H1 (cell line): ENCODE measurements around the gene HIPK1. TPM values are rescaled to one million over a fixed set of nuclear protein-coding genes. Genes with fewer than 3 reads are reported as not detected.

Experiments used
- CTCF ChIA-PET: fragments of 300-600 bp; sonication (Branson Sonifier 250); formaldehyde crosslinking; loops from one replicate; lab custom pipeline; 2021; ENCODE audit not compliant: partially characterized antibody; lab: Charles Lee
- POLR2A ChIA-PET: fragments of 300-600 bp; sonication (Branson Sonifier 250); formaldehyde crosslinking; loops from one replicate; lab custom pipeline; 2021; ENCODE audit warnings: inconsistent platforms; ENCODE audit not compliant: partially characterized antibody; lab: Charles Lee
- DNase-seq, 2 experiments: peaks; one replicate each; pipeline versions ENCODE4 v3.0.0 to v3.0.0-alpha.2; 2010 to 2022; ENCODE audit warnings: low spot score in 2 of 2, low read depth in 1 of 2, mixed read lengths in 1 of 2
- FAIRE-seq: peaks from 2 replicates; lab custom pipeline; 2011; peaks lifted over from hg19 to GRCh38; lab: Jason Lieb, UNC
- H2AFZ ChIP-seq: 2 replicates; pipeline ENCODE4 v1.8.1; 2012; ENCODE audit warnings: low read length, inconsistent platforms
- H2AK5ac ChIP-seq: 2 replicates; pipeline ENCODE4 v1.6.1; 2013; ENCODE audit warnings: low read depth, low read length
- H2BK120ac ChIP-seq: replicated peaks from 2 replicates; pipeline ENCODE3; 2013; ENCODE audit warnings: low read depth, low read length, inconsistent platforms
- H2BK12ac ChIP-seq: 2 replicates; pipeline ENCODE4 v1.6.1; 2013; ENCODE audit warnings: low read depth, low read length
- H2BK15ac ChIP-seq: 2 replicates; pipeline ENCODE4 v1.6.1; 2013; ENCODE audit warnings: low read length
- H2BK20ac ChIP-seq: 2 replicates; pipeline ENCODE4 v1.6.1; 2013; ENCODE audit warnings: low read length
- H2BK5ac ChIP-seq: 2 replicates; pipeline ENCODE4 v1.6.1; 2013; ENCODE audit warnings: low read depth, low read length
- H3K14ac ChIP-seq: 2 replicates; pipeline ENCODE4 v1.6.1; 2013; ENCODE audit warnings: inconsistent platforms; ENCODE audit not compliant: insufficient read length
- H3K18ac ChIP-seq: 2 replicates; pipeline ENCODE4 v1.6.1; 2013; ENCODE audit warnings: low read length; ENCODE audit errors: extremely low read depth
- H3K23ac ChIP-seq: 2 replicates; pipeline ENCODE4 v1.6.1; 2013; ENCODE audit warnings: inconsistent platforms; ENCODE audit not compliant: insufficient read length
- H3K23me2 ChIP-seq: 2 replicates; pipeline ENCODE4 v1.6.1; 2013; ENCODE audit warnings: low read depth, low read length
- H3K27ac ChIP-seq: 2 replicates; pipeline ENCODE4 v1.6.1; 2011; ENCODE audit warnings: low read depth, low read length, inconsistent platforms
- H3K27me3 ChIP-seq, 4 experiments: replicated peaks in 1 of 4; 1 replicate in 1 of 4; 2 replicates in 3 of 4; pipeline versions ENCODE4 v1.6.1 to v1.8.1; 2011 to 2013; ENCODE audit warnings: low read length in 3 of 4, mild to moderate bottlenecking in 3 of 4, inconsistent platforms in 2 of 4, mixed read lengths in 2 of 4, moderate library complexity in 1 of 4; ENCODE audit not compliant: control insufficient read depth in 3 of 4, insufficient read depth in 3 of 4; ENCODE audit errors: extremely low read depth in 1 of 4
- H3K36me3 ChIP-seq, 4 experiments: 2 replicates each; pipeline versions ENCODE4 v1.6.1 to v1.8.1; 2011 to 2013; ENCODE audit warnings: mild to moderate bottlenecking in 4 of 4, low read length in 3 of 4, moderate library complexity in 2 of 4, control low read depth in 1 of 4, inconsistent platforms in 1 of 4; ENCODE audit not compliant: insufficient read depth in 4 of 4, control insufficient read depth in 2 of 4
- H3K4ac ChIP-seq: replicated peaks from 2 replicates; pipeline ENCODE3; 2013; ENCODE audit warnings: low read length, low read depth, mixed read lengths, inconsistent platforms; ENCODE audit not compliant: insufficient read length
- H3K4me1 ChIP-seq, 4 experiments: replicated peaks in 1 of 4; 1 replicate in 1 of 4; 2 replicates in 3 of 4; pipeline versions ENCODE4 v1.6.1 to v1.8.1; 2011 to 2013; ENCODE audit warnings: low read length in 3 of 4, inconsistent platforms in 2 of 4, mixed read lengths in 1 of 4; ENCODE audit not compliant: insufficient read depth in 4 of 4, control insufficient read depth in 3 of 4
- H3K4me2 ChIP-seq, 2 experiments: 2 replicates each; pipeline versions ENCODE4 v1.6.1 to v1.8.1; 2011 to 2013; ENCODE audit warnings: low read depth in 2 of 2, low read length in 2 of 2, control low read depth in 1 of 2, inconsistent platforms in 1 of 2, mild to moderate bottlenecking in 1 of 2; ENCODE audit not compliant: insufficient read depth in 1 of 2
- H3K4me3 ChIP-seq, 4 experiments: fragments of 200-600, 300-600 bp in 1 of 4; sonication (generic), shearing (Covaris generic), sonication (Bioruptor Twin) in 1 of 4; 2 replicates each; pipeline versions ENCODE4 v1.5.1 to v1.8.1; 2011 to 2016; ENCODE audit warnings: low read length in 4 of 4, low read depth in 3 of 4, control low read depth in 2 of 4, inconsistent platforms in 2 of 4, mild to moderate bottlenecking in 2 of 4, mixed read lengths in 1 of 4, moderate library complexity in 1 of 4; ENCODE audit not compliant: insufficient read depth in 2 of 4; ENCODE audit errors: extremely low read depth in 1 of 4
- H3K56ac ChIP-seq: replicated peaks from 2 replicates; pipeline ENCODE3; 2013; ENCODE audit warnings: low read depth, mild to moderate bottlenecking, mixed read lengths, low read length, inconsistent platforms; ENCODE audit not compliant: insufficient read length
- H3K79me1 ChIP-seq: 2 replicates; pipeline ENCODE4 v1.6.1; 2013; ENCODE audit warnings: low read depth, low read length, control low read depth
- H3K79me2 ChIP-seq, 2 experiments: 2 replicates each; pipeline versions ENCODE4 v1.6.1 to v1.8.1; 2012 to 2013; ENCODE audit warnings: low read length in 2 of 2, mild to moderate bottlenecking in 2 of 2, inconsistent platforms in 1 of 2; ENCODE audit not compliant: insufficient read depth in 2 of 2, control insufficient read depth in 1 of 2
- H3K9ac ChIP-seq, 4 experiments: replicated peaks in 1 of 4; 1 replicate in 1 of 4; 2 replicates in 3 of 4; pipeline versions ENCODE4 v1.6.1 to v1.8.1; 2011 to 2013; ENCODE audit warnings: low read depth in 3 of 4, low read length in 3 of 4, control low read depth in 2 of 4, mild to moderate bottlenecking in 2 of 4, moderate library complexity in 2 of 4, inconsistent platforms in 1 of 4; ENCODE audit errors: extremely low read depth in 1 of 4
- H3K9me3 ChIP-seq, 2 experiments: 2 replicates each; pipeline versions ENCODE4 v1.6.1 to v1.8.1; 2012 to 2013; ENCODE audit warnings: mild to moderate bottlenecking in 2 of 2, moderate library complexity in 2 of 2, control low read depth in 1 of 2, inconsistent platforms in 1 of 2, low read depth in 1 of 2, low read length in 1 of 2, mixed read lengths in 1 of 2; ENCODE audit not compliant: insufficient read depth in 2 of 2
- H4K20me1 ChIP-seq, 2 experiments: replicated peaks in 1 of 2; 2 replicates each; pipeline versions ENCODE3 to v1.8.1; 2011 to 2013; ENCODE audit warnings: inconsistent platforms in 2 of 2, low read length in 2 of 2, mild to moderate bottlenecking in 1 of 2; ENCODE audit not compliant: insufficient read depth in 2 of 2, control insufficient read depth in 1 of 2
- H4K5ac ChIP-seq: 2 replicates; pipeline ENCODE4 v1.6.1; 2013; ENCODE audit warnings: low read length, low read depth, mixed read lengths, inconsistent platforms; ENCODE audit not compliant: insufficient read length
- H4K8ac ChIP-seq: 2 replicates; pipeline ENCODE4 v1.8.0; 2013; ENCODE audit warnings: mild to moderate bottlenecking, moderate library complexity, low read length, inconsistent platforms; ENCODE audit not compliant: insufficient read depth; ENCODE audit errors: extremely low read depth
- H4K91ac ChIP-seq: replicated peaks from 2 replicates; pipeline ENCODE3; 2013; ENCODE audit warnings: low read length, mixed read lengths, inconsistent platforms; ENCODE audit not compliant: insufficient read length
- ASH2L ChIP-seq: fragments of 200-600, 300-600 bp; sonication (generic); IDR thresholded peaks from one replicate; pipeline ENCODE4 v1.7.1; 2017; ENCODE audit warnings: low read length
- CREB1 ChIP-seq: IDR thresholded peaks from 2 replicates; pipeline ENCODE4 v1.6.1; 2012; ENCODE audit warnings: inconsistent platforms
- CTCF ChIP-seq, 3 experiments: IDR thresholded peaks; 1 replicate in 2 of 3; 2 replicates in 1 of 3; pipeline versions ENCODE4 v1.5.1 to v1.6.1; 2011; ENCODE audit warnings: low read length in 3 of 3, mild to moderate bottlenecking in 3 of 3, inconsistent platforms in 2 of 3, low read depth in 1 of 3, moderate library complexity in 1 of 3; ENCODE audit not compliant: insufficient read depth in 1 of 3; ENCODE audit errors: control extremely low read depth in 1 of 3
- GTF2F1 ChIP-seq: IDR thresholded peaks from 2 replicates; pipeline ENCODE4 v1.6.1; 2012; ENCODE audit warnings: low read depth, low read length, improper control_type of control experiment, borderline replicate concordance
- MAX ChIP-seq: IDR thresholded peaks from 2 replicates; pipeline ENCODE4 v1.6.1; 2012; ENCODE audit warnings: inconsistent platforms
- POLR2A ChIP-seq, 2 experiments: IDR thresholded peaks; 1 replicate in 1 of 2; 2 replicates in 1 of 2; pipeline ENCODE4 v1.6.1; 2011; ENCODE audit warnings: low read depth in 2 of 2, low read length in 2 of 2, mild to moderate bottlenecking in 2 of 2; ENCODE audit errors: control extremely low read depth in 1 of 2
- RFX5 ChIP-seq: IDR thresholded peaks from 2 replicates; pipeline ENCODE4 v1.6.1; 2011; ENCODE audit warnings: low read depth, low read length, improper control_type of control experiment, borderline replicate concordance
- RNF2 ChIP-seq: fragments of 200-900, 300-1000 bp; sonication (generic); IDR thresholded peaks from 2 replicates; pipeline ENCODE4 v1.7.1; 2016; ENCODE audit warnings: borderline replicate concordance, low read depth, mild to moderate bottlenecking, antibody characterized with exemption, low read length; ENCODE audit not compliant: poor library complexity, severe bottlenecking; ENCODE audit errors: missing control alignments
- SIX5 ChIP-seq: IDR thresholded peaks from 2 replicates; pipeline ENCODE4 v1.6.1; 2011; ENCODE audit warnings: mild to moderate bottlenecking, low read depth, low read length
- SP4 ChIP-seq: IDR thresholded peaks from 2 replicates; pipeline ENCODE4 v1.6.1; 2012; ENCODE audit warnings: low read length, inconsistent platforms
- TBP ChIP-seq: IDR thresholded peaks from 2 replicates; pipeline ENCODE4 v1.6.1; 2011; ENCODE audit warnings: low read depth, low read length, improper control_type of control experiment
- WGBS, 2 experiments: shearing (Covaris generic) in 1 of 2; methylation state at CpG; one replicate each; pipeline versions ENCODE4 v1.1.6 to v1.1.7; 2013 to 2015; ENCODE audit warnings: low lambda C conversion rate in 2 of 2, mixed read lengths in 2 of 2, inconsistent platforms in 1 of 2, low coverage in 1 of 2, missing lambda C conversion rate in 1 of 2; ENCODE audit not compliant: insufficient replicate concordance in 2 of 2, insufficient coverage in 1 of 2, insufficient read length in 1 of 2; ENCODE audit errors: extremely low coverage in 1 of 2, missing lambda C conversion rate in 1 of 2; 5-methylcytosine and 5-hydroxymethylcytosine counted together
- polyA plus RNA-seq, 7 experiments: library from polyadenylated mRNA; depleted of rRNA in 3 of 7; stranded (reverse) in 5 of 7; unstranded in 2 of 7; fragments of >200 nt in 5 of 7; fragments of 200-250 nt in 2 of 7; gene quantifications; 1 replicate in 5 of 7; 2 replicates in 1 of 7; 4 replicates in 1 of 7; pipeline versions ENCODE4 v1.2.1 to v1.2.3, GENCODE V29; 2011 to 2013; ENCODE audit warnings: missing spikeins in 2 of 7, mixed read lengths in 2 of 7
- total RNA-seq: library from RNA; stranded (reverse); fragmentation: NEBNext Ultra II Directional; extraction: Animal tissue kit (Norgen Biotek cat#: 25700); gene quantifications from 2 replicates; pipeline ENCODE4 v1.2.1, GENCODE V29; 2021

The HIPK1 gene
- total and polyA plus RNA-seq, 2 of the 8 experiments (the other 6 are each of a cell fraction or from before 2014, with no cell fraction given) = 46.2 to 64.3 TPM

DNA sequence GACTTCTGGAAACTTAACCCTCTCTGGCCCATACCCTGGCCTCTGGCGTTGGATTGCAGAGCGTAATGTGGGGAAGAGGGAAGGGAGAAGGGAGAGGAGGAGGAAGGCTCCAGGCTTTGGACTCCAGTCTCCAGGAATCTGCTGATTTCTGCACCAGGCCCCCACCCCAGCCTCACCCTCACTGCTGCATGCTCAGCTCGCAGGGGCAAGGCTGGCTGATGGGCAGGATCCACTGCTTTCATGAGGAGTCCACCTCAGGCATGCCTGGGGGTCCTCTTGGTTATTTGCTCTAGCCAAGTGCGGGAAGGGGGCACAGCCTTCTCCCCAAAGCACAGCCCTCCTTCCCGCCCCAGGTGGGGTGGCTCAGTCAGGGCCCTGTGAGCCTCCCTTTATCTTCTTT lies 53.8 kb downstream of the HIPK1 start:
- Histone ChIP-seq H3K27ac (no peak overlapping the region), H4K91ac (peak overlapping the region; percentile 80), H2AFZ (no peak overlapping the region), H4K20me1 (no peaks in the 10 kb centered on the region), H3K4me3 (no peak overlapping the region), H3K9me3 (peaks cover 14 to 17% of the 10 kb centered on the region in 2 experiments; a peak in 3 of 4 replicates), H4K5ac (peak overlapping the region; percentile 13), H4K8ac (no peak overlapping the region; the same call in 1 of the 2 replicates), H2BK15ac (0 out of 2 replicates have a peak overlapping the region, but pooled peaks have one; percentile 18), H3K18ac (peak overlapping the region; percentile 65), H2BK12ac (peak overlapping the region; percentile 75; the same call in 1 of the 2 replicates), H3K14ac (no peak overlapping the region), H2BK120ac (peak overlapping the region; percentile 25), H3K23ac (no peak overlapping the region), H3K9ac (no peak overlapping the region), H3K79me1 (peaks cover 6% of the 10 kb centered on the region; the same call in 1 of the 2 replicates), H2BK5ac (peak overlapping the region; percentile 81; the same call in 1 of the 2 replicates), H3K23me2 (peaks cover 2% of the 10 kb centered on the region; the same call in 1 of the 2 replicates), H3K27me3 (no peaks in the 10 kb centered on the region; a peak in 1 of 7 replicates), H2AK5ac (0 out of 2 replicates have a peak overlapping the region, but pooled peaks have one; percentile 54), H3K4me1 (peaks cover 9 to 36% (median 20%) of the 10 kb centered on the region in 4 experiments), H3K56ac (no peak overlapping the region), H3K36me3 (peaks cover 0 to 18% (median 2%) of the 10 kb centered on the region in 4 experiments; a peak in 4 of 8 replicates), H3K4me2 (peak overlapping the region in 1 of 2 experiments; percentile 50; a peak in 1 of 4 replicates), H3K79me2 (peaks cover 0 to 15% of the 10 kb centered on the region in 2 experiments; a peak in 2 of 4 replicates), H2BK20ac (peak overlapping the region; percentile 34; the same call in 1 of the 2 replicates), H3K4ac (no peak overlapping the region)
- ChIA-PET POLR2A (no interaction called here), CTCF (interaction anchor here (0.6 to 1.8 kb wide), 3 partner anchors 11 to 299 kb away, joined by 3 to 7 read pairs (median 3); no protein-coding TSS in a partner anchor)
- WGBS, 2 experiments = 92% methylated on average over 5 of the region's 5 CpGs; no CpG with 5 or more reads in 1 of the 2 experiments
- DNase-seq = no peak
- FAIRE-seq = no peak
- no peak for TF ChIP-seq CTCF (IDR thresholded peaks at IDR 0.05; ENCODE audit: control extremely low read depth in 1 of 3, insufficient read depth in 1 of 3, low read depth in 1 of 3, low read length in 3 of 3)
- no peak for TF ChIP-seq ASH2L
- no peak for TF ChIP-seq SIX5
- no peak for TF ChIP-seq MAX
- no peak for TF ChIP-seq CREB1
- no peak for TF ChIP-seq POLR2A (IDR thresholded peaks at IDR 0.05; ENCODE audit: control extremely low read depth in 1 of 2, low read depth in 2 of 2, low read length in 2 of 2)
- no peak for TF ChIP-seq RNF2
- TF ChIP-seq TBP = no peak
- TF ChIP-seq RFX5 = no peak
- no peak for TF ChIP-seq SP4
- TF ChIP-seq GTF2F1 = no peak
